OCI-LY1 (cell line): Measurements from ENCODE around the gene ARMC9.

Experiments used
- H2AFZ ChIP-seq: fragments of 200-600 bp; sonication (generic), shearing (Covaris generic); 2 replicates; pipeline ENCODE4 v1.6.0; 2014; ENCODE audit warnings: antibody characterized with exemption, mild to moderate bottlenecking, low read length
- H3F3A ChIP-seq: fragments of 200-600 bp; sonication (generic), shearing (Covaris generic); 2 replicates; pipeline ENCODE4 v1.6.0; 2014; ENCODE audit warnings: mild to moderate bottlenecking, antibody characterized with exemption, low read length, moderate library complexity; ENCODE audit not compliant: insufficient read depth
- H3K27ac ChIP-seq: fragments of 200-600 bp; sonication (generic); 2 replicates; pipeline ENCODE4 v1.5.1; 2014; ENCODE audit warnings: low read length, mixed run types, mild to moderate bottlenecking, low read depth; ENCODE audit not compliant: poor library complexity, severe bottlenecking
- H3K27me3 ChIP-seq: fragments of 200-600 bp; sonication (generic); 2 replicates; pipeline ENCODE4 v1.6.0; 2014; ENCODE audit warnings: antibody characterized with exemption, mild to moderate bottlenecking, low read length, moderate library complexity; ENCODE audit not compliant: insufficient read depth
- H3K36me3 ChIP-seq: fragments of 200-600 bp; sonication (generic); 2 replicates; pipeline ENCODE4 v1.6.1; 2014; ENCODE audit warnings: mild to moderate bottlenecking, antibody characterized with exemption, low read length, moderate library complexity, mixed read lengths; ENCODE audit not compliant: insufficient read depth
- H3K4me1 ChIP-seq: fragments of 200-600 bp; sonication (generic); 2 replicates; pipeline ENCODE4 v1.5.1; 2014; ENCODE audit warnings: mild to moderate bottlenecking, low read length, moderate library complexity; ENCODE audit not compliant: insufficient read depth, severe bottlenecking
- H3K4me2 ChIP-seq: fragments of 200-600 bp; sonication (generic), shearing (Covaris generic); 2 replicates; pipeline ENCODE4 v1.6.1; 2014; ENCODE audit warnings: low read length
- H3K4me3 ChIP-seq: fragments of 200-600 bp; sonication (generic); 2 replicates; pipeline ENCODE4 v1.5.1; 2014; ENCODE audit warnings: low read length, low read depth, mild to moderate bottlenecking, mixed read lengths; ENCODE audit not compliant: poor library complexity, severe bottlenecking
- H3K79me2 ChIP-seq: fragments of 200-600 bp; shearing (Covaris generic); 2 replicates; pipeline ENCODE4 v1.6.1; 2016; ENCODE audit warnings: mixed run types, low read length, mixed read lengths; ENCODE audit not compliant: insufficient read depth
- H3K9ac ChIP-seq: fragments of 200-600 bp; sonication (generic), shearing (Covaris generic); 2 replicates; pipeline ENCODE4 v1.6.1; 2014; ENCODE audit warnings: mild to moderate bottlenecking, low read length, mixed read lengths
- H3K9me2 ChIP-seq: fragments of 200-600 bp; sonication (generic), shearing (Covaris generic); 2 replicates; pipeline ENCODE4 v1.6.1; 2014; ENCODE audit warnings: low read depth, mild to moderate bottlenecking, low read length, mixed read lengths
- H3K9me3 ChIP-seq: fragments of 200-600 bp; shearing (Covaris generic); 2 replicates; pipeline ENCODE4 v1.6.1; 2014; ENCODE audit warnings: low read length, mixed read lengths
- H4K20me1 ChIP-seq: fragments of 200-600 bp; sonication (generic), shearing (Covaris generic); 2 replicates; pipeline ENCODE4 v1.6.0; 2016; ENCODE audit warnings: mild to moderate bottlenecking, low read length; ENCODE audit not compliant: insufficient read depth
- CTCF ChIP-seq: fragments of 200-600 bp; sonication (generic), shearing (Covaris generic); IDR thresholded peaks from 2 replicates; pipeline ENCODE4 v1.5.1; 2017; ENCODE audit warnings: mild to moderate bottlenecking, antibody characterized with exemption, low read length, moderate library complexity, mixed read lengths
- EZH2 ChIP-seq: fragments of 200-600 bp; sonication (generic), shearing (Covaris generic); IDR thresholded peaks from 2 replicates; pipeline ENCODE4 v1.8.0; 2017; ENCODE audit warnings: borderline replicate concordance, mixed run types, mild to moderate bottlenecking, antibody characterized with exemption, low read length, moderate library complexity, mixed read lengths

ARMC9 gene

GRCh38 chr2:231382116-231382515 lies 183.7 kb downstream of the ARMC9 start:
- Histone ChIP-seq H2AFZ (no peak overlapping the region), H3K4me2 (no peak overlapping the region), H3K4me1 (no peaks in the 10 kb centered on the region), H3K4me3 (no peak overlapping the region), H3K79me2 (no peaks in the 10 kb centered on the region), H3K27ac (no peak overlapping the region), H4K20me1 (no peaks in the 10 kb centered on the region), H3K27me3 (peaks cover 16% of the 10 kb centered on the region; the same call in 1 of the 2 replicates), H3K9ac (no peak overlapping the region), H3K9me2 (no peaks in the 10 kb centered on the region), H3K36me3 (no peaks in the 10 kb centered on the region), H3K9me3 (peaks cover 3% of the 10 kb centered on the region; the same call in 1 of the 2 replicates), H3F3A (no peaks in the 10 kb centered on the region)
- TF ChIP-seq EZH2 (no peak), CTCF (no peak)

GRCh38 chr2:231383416-231384108 lies 185.1 kb downstream of the ARMC9 start:
- Histone ChIP-seq H3K9me2 (no peaks in the 10 kb centered on the region), H3K36me3 (no peaks in the 10 kb centered on the region), H3K4me2 (no peak overlapping the region), H2AFZ (no peak overlapping the region), H3K4me1 (no peaks in the 10 kb centered on the region), H3K27me3 (peaks cover 16% of the 10 kb centered on the region; the same call in 1 of the 2 replicates), H3K9me3 (peaks cover 3% of the 10 kb centered on the region; the same call in 1 of the 2 replicates), H3K9ac (no peak overlapping the region), H3K79me2 (no peaks in the 10 kb centered on the region), H3K27ac (no peak overlapping the region), H3F3A (no peaks in the 10 kb centered on the region), H4K20me1 (no peaks in the 10 kb centered on the region), H3K4me3 (no peak overlapping the region)
- TF ChIP-seq EZH2 (no peak), CTCF (no peak)

GRCh38 chr2:231384109-231384435 lies 185.6 kb downstream of the ARMC9 start:
- Histone ChIP-seq H3K36me3 (no peaks in the 10 kb centered on the region), H3F3A (no peaks in the 10 kb centered on the region), H2AFZ (no peak overlapping the region), H3K4me3 (no peak overlapping the region), H3K9me2 (no peaks in the 10 kb centered on the region), H3K27ac (no peak overlapping the region), H3K4me2 (no peak overlapping the region), H3K4me1 (no peaks in the 10 kb centered on the region), H3K9ac (no peak overlapping the region), H3K9me3 (peaks cover 3% of the 10 kb centered on the region; the same call in 1 of the 2 replicates), H4K20me1 (no peaks in the 10 kb centered on the region), H3K79me2 (no peaks in the 10 kb centered on the region), H3K27me3 (peaks cover 16% of the 10 kb centered on the region; the same call in 1 of the 2 replicates)
- no peak for TF ChIP-seq EZH2
- no peak for TF ChIP-seq CTCF
